ENCODE measurements around the gene ANKRD44.
A peak's percentile ranks its signal among the peaks of the same experiment; 100 is the strongest.

The ANKRD44 gene

DNA sequence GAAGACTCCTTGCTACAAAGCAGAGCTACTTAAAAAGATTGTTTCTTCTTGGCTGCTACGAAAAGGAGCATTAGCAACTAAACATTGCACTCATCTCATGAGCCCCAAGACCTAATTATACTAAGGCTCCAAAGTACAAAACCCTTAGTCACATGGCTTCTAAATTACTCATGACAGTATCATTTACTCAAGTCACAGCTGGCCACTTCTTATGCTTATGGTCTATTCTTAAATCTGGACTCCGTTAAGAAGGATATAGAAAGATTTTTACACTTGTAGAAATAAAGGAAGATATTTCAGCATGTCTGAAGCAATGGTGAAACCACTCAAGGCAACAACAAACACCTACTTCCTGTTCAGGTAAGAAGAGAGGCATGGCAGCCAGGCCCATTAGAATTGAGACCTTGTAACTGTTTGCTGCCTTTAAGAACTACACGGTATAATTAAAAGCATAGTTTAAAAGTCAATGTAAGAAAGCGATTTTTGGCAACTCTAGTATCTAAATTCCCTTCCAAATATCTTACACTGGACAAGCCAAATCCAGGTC lies 12.7 kb downstream of the ANKRD44 start:
- H3K27ac ChIP-seq, result no peak overlapping the region
- no peak for TF ChIP-seq ZFX (IDR thresholded peaks at IDR 0.05; ENCODE audit: borderline replicate concordance)
- TF ChIP-seq, protein P1, sequence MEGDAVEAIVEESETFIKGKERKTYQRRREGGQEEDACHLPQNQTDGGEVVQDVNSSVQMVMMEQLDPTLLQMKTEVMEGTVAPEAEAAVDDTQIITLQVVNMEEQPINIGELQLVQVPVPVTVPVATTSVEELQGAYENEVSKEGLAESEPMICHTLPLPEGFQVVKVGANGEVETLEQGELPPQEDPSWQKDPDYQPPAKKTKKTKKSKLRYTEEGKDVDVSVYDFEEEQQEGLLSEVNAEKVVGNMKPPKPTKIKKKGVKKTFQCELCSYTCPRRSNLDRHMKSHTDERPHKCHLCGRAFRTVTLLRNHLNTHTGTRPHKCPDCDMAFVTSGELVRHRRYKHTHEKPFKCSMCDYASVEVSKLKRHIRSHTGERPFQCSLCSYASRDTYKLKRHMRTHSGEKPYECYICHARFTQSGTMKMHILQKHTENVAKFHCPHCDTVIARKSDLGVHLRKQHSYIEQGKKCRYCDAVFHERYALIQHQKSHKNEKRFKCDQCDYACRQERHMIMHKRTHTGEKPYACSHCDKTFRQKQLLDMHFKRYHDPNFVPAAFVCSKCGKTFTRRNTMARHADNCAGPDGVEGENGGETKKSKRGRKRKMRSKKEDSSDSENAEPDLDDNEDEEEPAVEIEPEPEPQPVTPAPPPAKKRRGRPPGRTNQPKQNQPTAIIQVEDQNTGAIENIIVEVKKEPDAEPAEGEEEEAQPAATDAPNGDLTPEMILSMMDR (IDR thresholded peaks at IDR 0.05), result no peak

DNA sequence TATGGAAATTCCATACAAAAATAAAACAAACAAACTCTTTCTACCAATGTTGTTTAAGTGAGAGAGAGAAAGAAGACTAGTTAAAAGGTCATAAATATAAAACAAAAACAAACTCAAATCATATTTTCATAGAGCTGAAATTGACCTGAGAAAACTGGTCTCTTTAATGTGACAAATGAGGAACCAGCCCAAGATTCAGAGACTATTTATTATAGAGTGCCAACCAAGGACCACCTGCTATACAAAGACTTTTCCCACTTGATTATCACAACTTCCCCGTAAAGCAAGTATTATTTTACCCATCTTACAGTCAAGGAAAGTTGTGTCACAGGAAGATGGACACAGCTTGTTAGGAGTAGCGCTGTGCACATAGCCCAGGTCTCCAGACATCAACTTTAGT lies 13.3 kb downstream of the ANKRD44 start:
- TF ChIP-seq ZFX (IDR thresholded peaks at IDR 0.05; ENCODE audit: borderline replicate concordance), result no peak
- TF ChIP-seq, protein P1 (IDR thresholded peaks at IDR 0.05), result no peak
- no peak overlapping the region for H3K27ac ChIP-seq

DNA sequence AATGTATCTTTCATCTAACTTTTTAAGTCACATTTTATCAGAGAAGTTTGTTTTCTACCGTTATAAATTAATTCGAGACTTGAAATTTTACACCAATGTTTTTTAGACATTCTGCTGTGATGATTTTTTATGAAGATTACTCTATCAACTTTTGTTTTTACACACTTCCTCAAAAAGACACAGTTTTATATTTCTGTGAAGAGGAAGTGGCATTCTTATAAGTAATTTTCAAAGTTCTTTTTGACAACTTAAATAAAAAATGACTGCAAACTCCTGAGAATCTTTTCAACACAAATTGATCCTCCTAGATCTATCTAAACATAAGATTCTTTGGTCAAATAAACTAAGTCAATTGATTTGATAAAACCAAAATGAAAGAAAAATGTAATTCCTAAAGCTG lies 13.7 kb downstream of the ANKRD44 start:
- no peak overlapping the region for H3K27ac ChIP-seq
- TF ChIP-seq ZFX (IDR thresholded peaks at IDR 0.05; ENCODE audit: borderline replicate concordance), result no peak
- TF ChIP-seq, protein P1 (IDR thresholded peaks at IDR 0.05), result no peak

DNA sequence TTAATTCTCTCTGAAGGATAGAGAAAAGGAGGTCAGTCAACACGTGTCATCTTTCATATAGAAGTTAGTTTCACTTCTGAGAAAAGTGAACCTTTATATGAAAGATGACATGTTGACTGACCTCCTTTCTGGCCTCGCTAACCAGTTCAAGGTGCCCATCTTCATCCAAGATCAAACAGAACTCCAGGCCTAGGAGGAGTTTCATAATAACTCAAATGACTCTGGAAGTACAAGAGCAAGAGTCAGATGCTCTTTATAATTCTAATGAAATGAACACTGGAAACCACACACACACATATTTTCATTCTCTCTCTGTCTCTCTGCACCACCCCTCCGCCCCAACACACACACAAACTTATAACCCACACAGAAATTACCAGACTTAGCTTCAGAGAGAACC lies 16.3 kb downstream of the ANKRD44 start:
- no peak for TF ChIP-seq ZFX (IDR thresholded peaks at IDR 0.05; ENCODE audit: borderline replicate concordance)
- TF ChIP-seq, protein P1 (IDR thresholded peaks at IDR 0.05), result no peak
- no peak overlapping the region for H3K27ac ChIP-seq

DNA sequence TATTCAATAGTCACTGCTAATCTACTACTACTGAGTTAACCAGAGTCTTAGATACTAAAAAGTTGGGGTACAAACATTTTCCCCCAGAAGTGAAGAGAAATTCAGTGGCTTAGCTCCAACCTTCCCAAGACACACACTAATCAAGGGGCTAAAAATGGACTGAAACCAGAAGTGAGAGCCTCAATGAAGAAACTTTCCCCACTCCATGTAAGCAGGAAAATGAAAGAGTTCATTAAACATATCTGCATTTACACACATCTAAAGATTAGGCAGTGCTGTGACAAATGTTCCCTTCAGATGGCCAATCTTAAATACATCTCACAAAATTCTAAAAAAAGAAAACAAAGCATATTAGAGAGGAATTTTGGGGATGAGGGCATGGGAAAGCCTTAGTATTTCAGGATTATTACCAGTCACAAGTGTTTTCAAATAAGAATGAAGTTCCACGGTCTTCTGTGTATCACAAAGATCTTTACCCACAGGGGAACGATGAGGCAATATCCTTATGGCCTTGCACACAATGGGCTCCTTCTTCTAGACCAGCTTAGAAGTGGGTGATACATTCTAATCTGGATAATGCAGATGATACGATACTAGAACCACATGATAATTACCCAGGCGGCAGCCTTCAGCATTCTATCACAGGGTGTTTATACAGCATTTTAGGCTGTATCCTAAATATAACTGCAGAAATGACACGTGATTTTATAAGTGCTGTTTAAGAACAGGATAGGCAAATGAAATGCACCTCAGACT lies 17.1 kb downstream of the ANKRD44 start:
- TF ChIP-seq, protein P1 (IDR thresholded peaks at IDR 0.05), result no peak
- no peak for TF ChIP-seq ZFX (IDR thresholded peaks at IDR 0.05; ENCODE audit: borderline replicate concordance)
- no peak overlapping the region for H3K27ac ChIP-seq

DNA sequence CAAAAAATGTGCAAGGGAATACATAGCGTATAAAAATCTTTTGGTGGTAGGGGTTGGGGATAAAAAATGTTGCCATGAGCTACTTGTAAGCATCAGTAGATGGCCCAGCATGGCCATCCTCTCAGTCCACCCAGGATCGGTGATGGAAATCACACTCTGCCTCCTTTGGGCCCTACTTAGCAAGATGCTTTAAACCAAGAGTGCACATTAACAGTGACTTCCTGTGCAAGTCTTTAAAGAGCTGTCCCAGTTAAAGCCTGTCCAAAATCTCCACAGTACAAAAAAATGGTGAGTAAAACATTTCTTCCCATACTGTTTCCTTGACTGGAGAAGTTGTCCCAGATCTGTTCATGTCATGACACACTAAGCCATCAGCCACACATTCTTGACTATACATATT lies 18.0 kb downstream of the ANKRD44 start:
- TF ChIP-seq ZFX (IDR thresholded peaks at IDR 0.05; ENCODE audit: borderline replicate concordance), result no peak
- TF ChIP-seq, protein P1 (IDR thresholded peaks at IDR 0.05), result no peak
- H3K27ac ChIP-seq, result no peak overlapping the region

DNA sequence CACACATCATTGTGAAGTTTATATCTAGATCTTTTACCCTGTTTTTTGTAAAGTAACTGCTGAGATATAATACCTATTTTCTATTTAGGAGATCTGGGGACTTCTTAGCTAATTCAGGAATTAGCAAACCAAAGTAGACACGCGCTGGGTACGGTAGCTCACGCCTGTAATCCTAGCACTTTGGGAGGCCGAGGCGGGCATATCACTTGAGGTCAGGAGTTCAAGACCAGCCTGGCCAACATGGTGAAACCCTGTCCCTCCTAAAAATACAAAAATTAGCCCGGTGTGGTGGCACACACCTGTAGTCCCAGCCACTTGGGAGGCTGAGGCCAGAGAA lies 23.0 kb downstream of the ANKRD44 start:
- peak overlapping the region; percentile 37 for H3K27ac ChIP-seq

Measured in 22Rv1 (cell line).